COLO668 (cell line): Measurements from ENCODE around the gene ROBO3.

Experiments
- DNase-seq: peaks from one replicate; lab custom pipeline; 2025; ENCODE audit not compliant: unreplicated experiment; lab: John Stamatoyannopoulos, UW

ROBO3 gene

GRCh38 chr11:124841840-124842239 lies 23.4 kb upstream of the ROBO3 start:
- DNase-seq: no peak

- DNase-seq: no peak
Measured at GRCh38 chr11:124842305-124842704, 22.9 kb upstream of the ROBO3 start.

GRCh38 chr11:124843616-124843910 lies 21.7 kb upstream of the ROBO3 start:
- DNase-seq: no peak

DNA sequence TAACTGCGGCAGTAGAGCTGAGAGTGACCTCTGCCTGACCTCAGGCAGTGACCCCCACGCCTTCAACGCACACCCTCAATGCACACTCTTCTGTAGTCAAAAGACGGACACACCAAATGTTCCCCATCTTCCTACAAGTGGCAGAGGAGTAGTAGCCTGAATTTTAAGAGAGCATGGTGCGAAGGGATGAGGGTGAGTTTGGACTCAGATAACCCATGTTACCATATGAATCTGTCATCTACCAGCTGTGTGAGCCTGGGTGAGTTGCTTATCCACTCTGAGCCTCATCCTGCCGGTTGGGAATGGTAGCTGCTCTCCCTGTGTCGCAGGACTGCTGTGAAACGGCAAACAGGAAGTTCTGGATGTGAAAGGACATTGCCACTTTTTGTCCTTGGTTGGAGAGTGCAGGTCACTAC lies 20.6 kb upstream of the ROBO3 start:
- DNase-seq: no peak

DNA sequence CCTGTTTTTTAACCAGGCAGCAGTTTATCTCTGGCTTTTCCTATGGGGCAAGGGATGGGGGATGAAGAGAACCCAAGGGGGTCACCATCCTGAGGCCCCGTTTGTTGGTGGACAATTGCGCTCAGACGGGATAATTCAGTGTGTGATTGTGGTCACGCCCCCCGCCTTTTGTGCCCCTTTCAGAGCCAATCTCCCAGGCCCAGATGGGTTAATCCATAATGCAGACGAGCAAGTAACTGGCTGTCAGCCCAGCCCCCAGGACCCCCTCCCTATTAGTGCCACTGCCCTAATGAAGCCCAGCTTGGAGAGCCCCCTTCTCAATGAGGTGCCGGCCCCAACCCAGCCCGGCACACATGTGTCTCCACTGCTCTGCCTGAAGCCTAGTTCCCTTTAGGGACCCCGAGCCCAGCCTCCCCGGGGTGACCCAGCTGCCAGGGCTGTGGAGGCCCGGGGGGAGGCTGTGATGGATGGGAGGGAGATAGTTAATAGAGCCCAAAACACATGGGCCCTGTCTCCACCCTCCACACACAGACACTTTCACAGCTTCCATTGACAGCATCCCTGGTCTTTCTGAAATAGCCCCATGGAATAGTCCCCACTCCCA lies 19.1 kb upstream of the ROBO3 start:
- DNase-seq: no peak

GRCh38 chr11:124859171-124859570 lies 6.1 kb upstream of the ROBO3 start:
- DNase-seq: no peak

DNA sequence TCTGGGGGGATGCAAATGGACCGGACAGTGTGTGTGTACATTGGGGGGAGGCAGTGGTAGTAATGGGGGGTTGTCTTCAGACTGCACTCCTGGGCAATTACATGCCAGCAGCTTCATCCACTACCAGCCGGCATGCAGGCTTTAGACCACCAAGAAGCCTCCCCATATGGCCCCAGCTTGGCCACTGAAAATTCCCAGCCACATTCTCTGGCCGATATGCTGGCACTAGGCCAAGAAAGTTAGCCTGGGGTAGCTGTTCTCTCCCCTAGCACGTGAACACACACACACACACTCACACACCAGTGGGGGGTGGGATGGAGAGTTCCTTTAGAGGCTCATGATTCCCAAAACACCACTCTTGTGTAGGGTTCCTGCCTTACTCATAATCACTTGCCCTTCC lies 3.6 kb upstream of the ROBO3 start:
- DNase-seq: no peak

- no peak for DNase-seq
Measured at GRCh38 chr11:124863137-124863825, 2.0 kb upstream of the ROBO3 start.

DNA sequence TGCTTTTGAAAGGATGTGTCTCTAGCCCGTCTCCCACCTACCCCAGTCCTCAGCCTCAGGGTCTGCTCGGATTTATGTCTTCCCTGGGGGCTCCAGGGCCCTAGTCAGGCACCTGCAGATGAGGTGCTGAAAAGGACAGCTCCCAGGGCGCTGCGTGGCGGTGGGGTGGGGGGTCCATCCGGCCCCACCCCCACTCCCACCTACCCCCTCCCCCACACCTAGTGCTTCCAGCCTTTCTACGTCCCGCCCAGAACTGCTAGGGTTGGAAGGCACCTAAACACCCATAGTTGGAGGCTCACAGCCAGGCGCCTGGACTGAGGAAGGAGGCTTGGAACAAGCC lies 1.4 kb upstream of the ROBO3 start:
- no peak for DNase-seq

- DNase-seq: no peak
Measured at GRCh38 chr11:124864176-124864891, 898 bp upstream of the ROBO3 start.

DNA sequence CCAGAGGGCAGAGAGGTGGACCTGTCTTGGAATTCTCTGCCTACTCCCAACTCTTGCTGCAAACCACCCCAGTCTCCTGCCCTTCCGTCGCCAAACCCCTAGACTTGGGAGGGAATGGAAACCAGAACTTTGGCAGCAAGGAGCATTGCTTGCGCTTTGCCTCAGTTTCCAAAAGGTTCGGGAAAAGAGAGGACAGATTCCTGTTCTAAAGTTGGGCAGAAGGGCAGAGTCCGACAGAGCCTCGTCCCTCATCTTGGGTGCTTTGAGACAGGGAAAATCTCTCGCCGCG lies 396 bp upstream of the ROBO3 start:
- no peak for DNase-seq

- peak; percentile 42 for DNase-seq
Measured at GRCh38 chr11:124865902-124866851, 945 bp downstream of the ROBO3 start.

GRCh38 chr11:124867700-124868099 lies 2.5 kb downstream of the ROBO3 start:
- DNase-seq: peak; percentile 6

- no peak for DNase-seq
Measured at GRCh38 chr11:124868331-124869274, 3.4 kb downstream of the ROBO3 start.

DNA sequence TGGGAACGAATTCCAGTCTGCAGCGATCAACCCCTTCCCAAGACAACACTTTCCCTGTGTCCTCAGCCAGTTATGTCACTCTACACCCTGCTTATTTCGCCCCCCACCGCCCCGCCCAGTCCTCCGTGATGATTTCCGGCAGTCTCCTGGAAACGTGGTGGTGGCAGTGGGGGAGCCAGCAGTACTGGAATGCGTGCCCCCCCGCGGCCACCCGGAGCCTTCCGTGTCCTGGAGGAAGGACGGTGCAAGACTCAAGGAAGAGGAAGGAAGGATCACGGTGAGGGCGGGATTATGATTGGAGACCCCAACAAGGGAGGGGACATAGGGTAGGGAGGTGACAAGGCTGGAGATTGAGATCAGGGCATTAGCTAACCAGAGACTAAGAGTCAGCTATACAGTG lies 4.1 kb downstream of the ROBO3 start:
- no peak for DNase-seq

GRCh38 chr11:124869856-124870387 lies 4.7 kb downstream of the ROBO3 start:
- no peak for DNase-seq

GRCh38 chr11:124870430-124870829 lies 5.2 kb downstream of the ROBO3 start:
- DNase-seq: no peak

- DNase-seq: no peak
Measured at GRCh38 chr11:124872280-124872679, 7.0 kb downstream of the ROBO3 start.

GRCh38 chr11:124872741-124873140 lies 7.5 kb downstream of the ROBO3 start:
- no peak for DNase-seq

- peak; percentile 12 for DNase-seq
Measured at GRCh38 chr11:124873951-124874350, 8.7 kb downstream of the ROBO3 start.
